Testis (tissue), 3 donors: ENCODE measurements around the gene LMBR1L. TPM values are rescaled to one million over a fixed set of nuclear protein-coding genes. Genes with fewer than 3 reads are reported as not detected.

Experiments used
- DNase-seq: peaks from one replicate; pipeline ENCODE4 v3.0.0-alpha.2; 2019
- H3K27ac ChIP-seq, 2 donors: fragments of 200-600 bp; sonication (generic); one replicate each; pipeline ENCODE4 v1.5.1; 2019
- H3K27me3 ChIP-seq: fragments of 200-600 bp; sonication (generic); one replicate; pipeline ENCODE4 v1.5.1; 2019
- H3K36me3 ChIP-seq: fragments of 200-600 bp; sonication (generic); one replicate; pipeline ENCODE4 v1.5.1; 2017; ENCODE audit warnings: low read depth; ENCODE audit errors: missing control alignments
- H3K4me1 ChIP-seq: fragments of 200-600 bp; sonication (generic); one replicate; pipeline ENCODE4 v1.5.1; 2019
- H3K4me3 ChIP-seq, 2 donors: fragments of 200-600 bp; sonication (generic); one replicate each; pipeline ENCODE4 v1.5.1; 2017 to 2019
- H3K9me3 ChIP-seq: fragments of 200-600 bp; sonication (generic); one replicate; pipeline ENCODE4 v1.5.1; 2017
- CTCF ChIP-seq, 3 experiments: fragments of 450-650 bp in 2 of 3; fragments of 200-600 bp in 1 of 3; sonication (generic) in 1 of 3; IDR thresholded peaks; one replicate each; pipeline ENCODE4 v1.5.1; 2016 to 2019; ENCODE audit warnings: antibody characterized with exemption in 3 of 3, mild to moderate bottlenecking in 2 of 3, moderate library complexity in 1 of 3
- POLR2A ChIP-seq: fragments of 450-650 bp; IDR thresholded peaks from one replicate; pipeline ENCODE4 v1.6.1; 2017; ENCODE audit warnings: antibody characterized with exemption, mild to moderate bottlenecking, moderate library complexity
- WGBS, 2 donors: methylation state at CpG; one replicate each; pipeline ENCODE4 v1.1.5; 2018; 5-methylcytosine and 5-hydroxymethylcytosine counted together
- intact Hi-C: fragments of 100-400 bp; cut with DNase I; formaldehyde crosslinking; loops from one replicate; pipeline ENCODE4 v1.15.1; 2023; ENCODE audit warnings: low total_unique reads
- polyA plus RNA-seq: library from polyadenylated mRNA; stranded (reverse); fragments of 350-450 nt; fragmentation: Illumina TruSeq; extraction: RNeasy Lipid Tissue Mini Kit (QIAGEN cat#74804); gene quantifications from one replicate; pipeline ENCODE4 v1.2.3, GENCODE V29; 2014; ENCODE audit warnings: low read depth, low replicate concordance; ENCODE audit not compliant: insufficient read depth
- total RNA-seq, 2 donors: library from RNA; depleted of rRNA; stranded (reverse); fragments of >200 nt; gene quantifications; one replicate each; pipeline ENCODE4 v1.2.3, GENCODE V29; 2016

LMBR1L gene
- total and polyA plus RNA-seq, 3 donors from 2014 or later: 178 to 265 (median 223) TPM

- no peak for DNase-seq
- Histone ChIP-seq H3K4me1 (peaks cover 34% of the 10 kb centered on the region), H3K27me3 (no peaks in the 10 kb centered on the region), H3K36me3 (no peaks in the 10 kb centered on the region), H3K27ac (no peak overlapping the region), H3K4me3 (no peak overlapping the region), H3K9me3 (no peaks in the 10 kb centered on the region)
- 95 to 98% methylated on average over 3 of the region's 3 CpGs for WGBS, 2 donors
- TF ChIP-seq POLR2A (no peak), CTCF (IDR thresholded peaks at IDR 0.05) (no peak)
- intact Hi-C loops: no loop called here
Measured at GRCh38 chr12:49084438-49084837, 26.2 kb downstream of the LMBR1L start.

GRCh38 chr12:49079793-49080192 lies 30.9 kb downstream of the LMBR1L start:
- DNase-seq: no peak
- no peak overlapping the region for H3K27ac ChIP-seq
- no peaks in the 10 kb centered on the region for H3K9me3 ChIP-seq
- H3K4me3 ChIP-seq: no peak overlapping the region
- WGBS, 2 donors: 50 to 54% methylated on average over 1 of the region's 1 CpG
- no peak for TF ChIP-seq CTCF (IDR thresholded peaks at IDR 0.05)
- TF ChIP-seq POLR2A: no peak
- H3K4me1 ChIP-seq: peaks cover 7% of the 10 kb centered on the region
- intact Hi-C loops: no loop called here
- H3K36me3 ChIP-seq: no peaks in the 10 kb centered on the region
- no peaks in the 10 kb centered on the region for H3K27me3 ChIP-seq

DNA sequence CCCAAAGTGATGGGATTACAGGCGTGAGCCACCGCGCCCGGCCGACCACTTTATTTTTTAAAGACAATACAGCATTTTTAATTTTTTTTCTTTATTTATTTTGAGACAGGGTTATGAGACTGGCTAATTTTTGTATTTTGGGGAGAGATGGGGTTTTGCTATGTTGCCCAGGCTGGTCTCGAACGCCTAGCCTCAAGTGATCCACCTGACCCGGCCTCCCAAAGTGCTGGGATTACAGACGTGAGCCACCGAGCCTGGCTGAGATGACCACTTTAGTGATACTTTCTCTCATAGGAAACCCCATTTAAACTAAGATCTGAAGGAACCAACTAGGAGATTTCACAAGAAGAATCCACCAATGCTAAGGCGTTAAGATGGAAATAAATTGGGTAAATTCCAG lies 39.7 kb downstream of the LMBR1L start:
- TF ChIP-seq POLR2A (no peak), CTCF (IDR thresholded peaks at IDR 0.05) (no peak)
- no peak for DNase-seq
- Histone ChIP-seq H3K36me3 (no peaks in the 10 kb centered on the region), H3K27ac (no peak overlapping the region), H3K27me3 (no peaks in the 10 kb centered on the region), H3K9me3 (no peaks in the 10 kb centered on the region), H3K4me3 (peak overlapping the region in 1 of 2 donors; percentile 70), H3K4me1 (no peaks in the 10 kb centered on the region)
- intact Hi-C loops: no loop called here
- WGBS, 2 donors: 72 to 78% methylated on average over 11 of the region's 11 CpGs

GRCh38 chr12:49069507-49070346 lies 40.9 kb downstream of the LMBR1L start, which contains the start of gene RHEBL1:
Gene RHEBL1, minus strand, starts transcription at chr12:49069979. Its CDS starts 194 bp downstream, at chr12:49069785.
- WGBS, 2 donors: 0 to 1% methylated on average over 59 to 60 of the region's 60 CpGs
- intact Hi-C loops: no loop called here
- TF ChIP-seq POLR2A (no peak), CTCF (IDR thresholded peaks at IDR 0.05) (no peak)

More at GRCh38 chr12:49069507-49070346, 40.9 kb downstream of the LMBR1L start, which contains the start of gene RHEBL1:
- no peaks in the 10 kb centered on the region for H3K36me3 ChIP-seq
- no peaks in the 10 kb centered on the region for H3K27me3 ChIP-seq
- peak within 1 kb of the TSS in 1 of 2 donors; percentile 69 for H3K27ac ChIP-seq
- H3K9me3 ChIP-seq: no peaks in the 10 kb centered on the region
- no peaks in the 10 kb centered on the region for H3K4me1 ChIP-seq
- DNase-seq: peak; percentile 99
- H3K4me3 ChIP-seq: peak within 1 kb of the TSS; percentile 70 to 76
